Tibial nerve (tissue), 4 donors: ENCODE measurements around the gene PSMB3.

ENCODE experiments used
- CTCF ChIP-seq, 5 experiments: fragments of 200-600 bp in 3 of 5; fragments of 450-650 bp in 2 of 5; sonication (generic) in 3 of 5; IDR thresholded peaks; one replicate each; pipeline ENCODE4 v1.5.1; 2016 to 2019; ENCODE audit warnings: antibody characterized with exemption in 5 of 5, mild to moderate bottlenecking in 3 of 5, moderate library complexity in 2 of 5
- EP300 ChIP-seq, 2 donors: sonication (generic); formaldehyde crosslinking; IDR thresholded peaks; one replicate each; pipeline ENCODE4 v1.6.1; 2017; ENCODE audit warnings: antibody characterized with exemption in 2 of 2, mild to moderate bottlenecking in 1 of 2
- POLR2A ChIP-seq, 2 donors: fragments of 450-650 bp; IDR thresholded peaks; one replicate each; pipeline ENCODE4 v1.6.1; 2017; ENCODE audit warnings: antibody characterized with exemption in 2 of 2, mild to moderate bottlenecking in 2 of 2, moderate library complexity in 2 of 2

- TF ChIP-seq CTCF (IDR thresholded peaks at IDR 0.05) (no peak), EP300 (IDR thresholded peaks at IDR 0.05) (no peak), POLR2A (IDR thresholded peaks at IDR 0.05) (no peak)
Measured at GRCh38 chr17:38766341-38766740, 13.8 kb downstream of the PSMB3 start.
